Esophagus muscularis mucosa (tissue), 4 donors: ENCODE measurements around the gene CAPSL. TPM values are rescaled to one million over a fixed set of nuclear protein-coding genes. Genes with fewer than 3 reads are reported as not detected.

Experiments
- DNase-seq: peaks from one replicate; pipeline ENCODE4 v3.0.0-alpha.2; 2017; ENCODE audit errors: extremely low spot score
- H3K27ac ChIP-seq, 4 donors: fragments of 200-600 bp; sonication (generic); replicated peaks in 1 of 4; 1 replicate in 3 of 4; 2 replicates in 1 of 4; pipeline ENCODE4 v1.5.1; 2016 to 2019; ENCODE audit warnings: mild to moderate bottlenecking in 1 of 4
- H3K27me3 ChIP-seq, 4 donors: fragments of 200-600 bp; sonication (generic); one replicate each; pipeline versions ENCODE4 v1.5.1 to v1.6.0; 2016 to 2019
- H3K36me3 ChIP-seq, 4 donors: fragments of 200-600 bp; sonication (generic); one replicate each; pipeline ENCODE4 v1.5.1; 2016 to 2019
- H3K4me1 ChIP-seq, 4 donors: fragments of 200-600 bp; sonication (generic); one replicate each; pipeline ENCODE4 v1.5.1; 2016 to 2019
- H3K4me3 ChIP-seq, 4 donors: fragments of 200-600 bp; sonication (generic); 1 replicate in 2 of 4; 2 replicates in 2 of 4; pipeline ENCODE4 v1.5.1; 2016 to 2019; ENCODE audit warnings: mild to moderate bottlenecking in 4 of 4, moderate library complexity in 1 of 4
- H3K9me3 ChIP-seq, 4 donors: fragments of 200-600 bp; sonication (generic); 1 replicate in 3 of 4; 2 replicates in 1 of 4; pipeline ENCODE4 v1.5.1; 2016 to 2019
- CTCF ChIP-seq, 3 experiments: fragments of 200-600 bp in 2 of 3; fragments of 450-650 bp in 1 of 3; sonication (generic) in 2 of 3; IDR thresholded peaks; one replicate each; pipeline ENCODE4 v1.5.1; 2017 to 2019; ENCODE audit warnings: antibody characterized with exemption in 3 of 3, mild to moderate bottlenecking in 2 of 3, moderate library complexity in 1 of 3
- EP300 ChIP-seq: sonication (generic); formaldehyde crosslinking; IDR thresholded peaks from one replicate; pipeline ENCODE4 v1.6.1; 2017; ENCODE audit warnings: antibody characterized with exemption
- POLR2A ChIP-seq: fragments of 450-650 bp; IDR thresholded peaks from one replicate; pipeline ENCODE4 v1.6.1; 2017; ENCODE audit warnings: antibody characterized with exemption, moderate library complexity, mild to moderate bottlenecking, low read depth
- POLR2AphosphoS5 ChIP-seq, 2 donors: sonication (generic); formaldehyde crosslinking; IDR thresholded peaks; one replicate each; pipeline ENCODE4 v1.6.1; 2017; ENCODE audit warnings: antibody characterized with exemption in 2 of 2
- whole genome bisulfite sequencing: methylation state at CpG from one replicate; pipeline ENCODE4 v1.1.5; 2018; 5-methylcytosine and 5-hydroxymethylcytosine counted together
- intact Hi-C: fragments of 100-400 bp; cut with DNase I; formaldehyde crosslinking; loops from one replicate; pipeline ENCODE4 v1.15.1; 2023
- total RNA-seq, 4 donors: library from RNA; depleted of rRNA; stranded (reverse); fragments of >200 nt; gene quantifications; one replicate each; pipeline versions ENCODE4 v1.1.0 to v1.2.1, GENCODE V29; 2016

CAPSL gene
- total RNA-seq, 4 donors from 2014 or later, result not detected

- no peak for TF ChIP-seq EP300
- no peak for TF ChIP-seq POLR2A
- no peak for TF ChIP-seq POLR2AphosphoS5 (IDR thresholded peaks at IDR 0.05)
- TF ChIP-seq CTCF (IDR thresholded peaks at IDR 0.05), result no peak
- H3K4me3 ChIP-seq, result no peak overlapping the region
- no peak for DNase-seq
- peaks cover 0 to 42% (median 2%) of the 10 kb centered on the region in 4 donors for H3K27me3 ChIP-seq
- no peaks in the 10 kb centered on the region for H3K36me3 ChIP-seq
- no peaks in the 10 kb centered on the region for H3K9me3 ChIP-seq
- peaks cover 4 to 6% (median 6%) of the 10 kb centered on the region in 4 donors for H3K4me1 ChIP-seq
- intact Hi-C loops, result loop anchor here (10.0 kb wide), 1 partner anchor 826 kb away; no protein-coding TSS in a partner anchor
- H3K27ac ChIP-seq, result no peak overlapping the region
- WGBS, result 74% methylated on average over 9 of the region's 11 CpGs
Observed at GRCh38 chr5:35920890-35921289, 17.5 kb downstream of the CAPSL start.

- DNase-seq, result no peak
- Histone ChIP-seq H3K4me3 (no peak overlapping the region), H3K4me1 (no peaks in the 10 kb centered on the region), H3K27ac (no peak overlapping the region), H3K27me3 (peaks cover 0 to 25% (median 0%) of the 10 kb centered on the region in 4 donors), H3K9me3 (no peaks in the 10 kb centered on the region), H3K36me3 (no peaks in the 10 kb centered on the region)
- no peak for TF ChIP-seq EP300
- no peak for TF ChIP-seq CTCF (IDR thresholded peaks at IDR 0.05)
- TF ChIP-seq POLR2A, result no peak
- no peak for TF ChIP-seq POLR2AphosphoS5 (IDR thresholded peaks at IDR 0.05)
- intact Hi-C loops, result no loop called here
- 48% methylated on average over 4 of the region's 4 CpGs for WGBS
Observed at GRCh38 chr5:35919191-35919590, 19.2 kb downstream of the CAPSL start.

GRCh38 chr5:35908814-35909213 is 29.6 kb downstream of the CAPSL start:
- Histone ChIP-seq H3K4me1 (no peaks in the 10 kb centered on the region), H3K27me3 (no peaks in the 10 kb centered on the region), H3K36me3 (no peaks in the 10 kb centered on the region), H3K4me3 (no peak overlapping the region), H3K27ac (no peak overlapping the region), H3K9me3 (peaks cover 0 to 5% (median 0%) of the 10 kb centered on the region in 4 donors)
- intact Hi-C loops, result no loop called here
- no peak for DNase-seq
- TF ChIP-seq EP300, result no peak
- TF ChIP-seq POLR2AphosphoS5 (IDR thresholded peaks at IDR 0.05), result no peak
- TF ChIP-seq POLR2A, result no peak
- TF ChIP-seq CTCF (IDR thresholded peaks at IDR 0.05), result no peak

- Histone ChIP-seq H3K9me3 (peaks cover 0 to 5% (median 0%) of the 10 kb centered on the region in 4 donors), H3K4me3 (no peak overlapping the region), H3K27ac (no peak overlapping the region), H3K36me3 (no peaks in the 10 kb centered on the region), H3K27me3 (no peaks in the 10 kb centered on the region), H3K4me1 (no peaks in the 10 kb centered on the region)
- DNase-seq, result no peak
- intact Hi-C loops, result no loop called here
- 30% methylated on average over 1 of the region's 1 CpG for WGBS
- TF ChIP-seq POLR2AphosphoS5 (IDR thresholded peaks at IDR 0.05) (no peak), EP300 (no peak), POLR2A (no peak), CTCF (IDR thresholded peaks at IDR 0.05) (no peak)
Observed at GRCh38 chr5:35908228-35908627, 30.2 kb downstream of the CAPSL start.

- Histone ChIP-seq H3K27ac (no peak overlapping the region), H3K4me1 (no peaks in the 10 kb centered on the region), H3K36me3 (no peaks in the 10 kb centered on the region), H3K27me3 (no peaks in the 10 kb centered on the region), H3K9me3 (no peaks in the 10 kb centered on the region), H3K4me3 (no peak overlapping the region)
- DNase-seq, result no peak
- WGBS, result 83% methylated on average over 11 of the region's 11 CpGs
- intact Hi-C loops, result no loop called here
- no peak for TF ChIP-seq EP300
- TF ChIP-seq CTCF (IDR thresholded peaks at IDR 0.05), result no peak
- TF ChIP-seq POLR2AphosphoS5 (IDR thresholded peaks at IDR 0.05), result no peak
- no peak for TF ChIP-seq POLR2A
Observed at GRCh38 chr5:35904443-35905132, 33.8 kb downstream of the CAPSL start.
